22Rv1 (cell line): ENCODE results near the gene PLXND1.

Experiments used
- CTCF ChIP-seq: fragments of 450-650 bp; IDR thresholded peaks from 2 replicates; pipeline ENCODE4 v1.5.1; 2017; ENCODE audit warnings: mild to moderate bottlenecking
- ZFX ChIP-seq: fragments of 450-650 bp; IDR thresholded peaks from 2 replicates; pipeline ENCODE4 v1.6.1; 2017; ENCODE audit warnings: antibody characterized with exemption, borderline replicate concordance

GRCh38 chr3:129543999-129544398 lies 62.5 kb downstream of the PLXND1 start:
- TF ChIP-seq CTCF (no peak), ZFX (no peak)
